HL-60 (cell line): ENCODE results near the gene FAM50B.

Source experiments
- DNase-seq, 2 experiments: peaks; one replicate each; pipeline ENCODE4 v3.0.0-alpha.2; 2010 to 2020; ENCODE audit warnings: low read depth in 1 of 2, low spot score in 1 of 2
- H3K27ac ChIP-seq: fragments of 250-450 bp; sonication (Bioruptor Pico); replicated peaks from 2 replicates; pipeline ENCODE4 v1.5.1; 2020; ENCODE audit warnings: mild to moderate bottlenecking, moderate library complexity
- H3K27me3 ChIP-seq: fragments of 250-450 bp; sonication (Bioruptor Pico); 2 replicates; pipeline ENCODE4 v1.5.1; 2021; ENCODE audit warnings: mild to moderate bottlenecking, moderate library complexity; ENCODE audit not compliant: insufficient read depth, poor library complexity, severe bottlenecking
- H3K4me3 ChIP-seq: replicated peaks from 2 replicates; pipeline ENCODE4 v1.5.1; 2011; ENCODE audit warnings: mild to moderate bottlenecking, control low read depth, low read length; ENCODE audit not compliant: insufficient read depth
- GABPA ChIP-seq: IDR thresholded peaks from 2 replicates; pipeline ENCODE4 v1.6.1; 2012; ENCODE audit warnings: low read depth
- POLR2AphosphoS5 ChIP-seq: IDR thresholded peaks from 2 replicates; pipeline ENCODE4 v1.6.1; 2012; ENCODE audit warnings: low read depth
- REST ChIP-seq: IDR thresholded peaks from 2 replicates; pipeline ENCODE4 v1.6.1; 2012; ENCODE audit warnings: low read depth; ENCODE audit not compliant: insufficient replicate concordance
- SPI1 ChIP-seq: IDR thresholded peaks from 2 replicates; pipeline ENCODE4 v1.6.1; 2012; ENCODE audit warnings: low read depth, mild to moderate bottlenecking, borderline replicate concordance
- TF ChIP-seq, protein P1 (sequence below): IDR thresholded peaks from one replicate; pipeline ENCODE4 v1.5.1; 2011; ENCODE audit warnings: low read length, control low read depth, inconsistent platforms; ENCODE audit not compliant: insufficient read depth

FAM50B gene

DNA sequence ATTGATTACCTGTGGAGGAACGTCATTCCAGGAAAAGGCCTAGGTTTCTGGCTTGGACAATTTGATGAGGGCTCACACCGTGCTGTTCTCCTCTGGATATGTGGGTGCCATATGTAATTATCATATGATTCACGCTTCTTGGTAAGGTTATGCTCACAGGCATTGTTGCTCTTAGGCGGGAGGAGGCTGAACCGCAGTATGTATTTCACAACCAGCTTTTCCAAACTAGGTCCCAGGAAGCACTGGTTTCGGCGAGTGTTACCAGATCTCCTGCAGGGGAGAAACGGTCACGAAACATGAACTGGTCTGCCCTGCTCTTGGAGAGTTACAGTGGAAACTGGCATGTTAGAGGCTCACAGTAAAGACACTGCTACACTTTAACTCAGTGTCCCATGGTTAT lies 793 bp upstream of the FAM50B start:
- DNase-seq = peak in 1 of 2 experiments; percentile 62
- Histone ChIP-seq H3K4me3 (peak overlapping the region; percentile 47), H3K27me3 (no peaks in the 10 kb centered on the region), H3K27ac (0 out of 2 replicates have a peak overlapping the region, but pooled peaks have one; percentile 19)
- TF ChIP-seq POLR2AphosphoS5 = no peak
- TF ChIP-seq SPI1 = no peak
- no peak for TF ChIP-seq REST
- TF ChIP-seq GABPA = no peak
- TF ChIP-seq, protein P1, sequence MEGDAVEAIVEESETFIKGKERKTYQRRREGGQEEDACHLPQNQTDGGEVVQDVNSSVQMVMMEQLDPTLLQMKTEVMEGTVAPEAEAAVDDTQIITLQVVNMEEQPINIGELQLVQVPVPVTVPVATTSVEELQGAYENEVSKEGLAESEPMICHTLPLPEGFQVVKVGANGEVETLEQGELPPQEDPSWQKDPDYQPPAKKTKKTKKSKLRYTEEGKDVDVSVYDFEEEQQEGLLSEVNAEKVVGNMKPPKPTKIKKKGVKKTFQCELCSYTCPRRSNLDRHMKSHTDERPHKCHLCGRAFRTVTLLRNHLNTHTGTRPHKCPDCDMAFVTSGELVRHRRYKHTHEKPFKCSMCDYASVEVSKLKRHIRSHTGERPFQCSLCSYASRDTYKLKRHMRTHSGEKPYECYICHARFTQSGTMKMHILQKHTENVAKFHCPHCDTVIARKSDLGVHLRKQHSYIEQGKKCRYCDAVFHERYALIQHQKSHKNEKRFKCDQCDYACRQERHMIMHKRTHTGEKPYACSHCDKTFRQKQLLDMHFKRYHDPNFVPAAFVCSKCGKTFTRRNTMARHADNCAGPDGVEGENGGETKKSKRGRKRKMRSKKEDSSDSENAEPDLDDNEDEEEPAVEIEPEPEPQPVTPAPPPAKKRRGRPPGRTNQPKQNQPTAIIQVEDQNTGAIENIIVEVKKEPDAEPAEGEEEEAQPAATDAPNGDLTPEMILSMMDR = no peak

DNA sequence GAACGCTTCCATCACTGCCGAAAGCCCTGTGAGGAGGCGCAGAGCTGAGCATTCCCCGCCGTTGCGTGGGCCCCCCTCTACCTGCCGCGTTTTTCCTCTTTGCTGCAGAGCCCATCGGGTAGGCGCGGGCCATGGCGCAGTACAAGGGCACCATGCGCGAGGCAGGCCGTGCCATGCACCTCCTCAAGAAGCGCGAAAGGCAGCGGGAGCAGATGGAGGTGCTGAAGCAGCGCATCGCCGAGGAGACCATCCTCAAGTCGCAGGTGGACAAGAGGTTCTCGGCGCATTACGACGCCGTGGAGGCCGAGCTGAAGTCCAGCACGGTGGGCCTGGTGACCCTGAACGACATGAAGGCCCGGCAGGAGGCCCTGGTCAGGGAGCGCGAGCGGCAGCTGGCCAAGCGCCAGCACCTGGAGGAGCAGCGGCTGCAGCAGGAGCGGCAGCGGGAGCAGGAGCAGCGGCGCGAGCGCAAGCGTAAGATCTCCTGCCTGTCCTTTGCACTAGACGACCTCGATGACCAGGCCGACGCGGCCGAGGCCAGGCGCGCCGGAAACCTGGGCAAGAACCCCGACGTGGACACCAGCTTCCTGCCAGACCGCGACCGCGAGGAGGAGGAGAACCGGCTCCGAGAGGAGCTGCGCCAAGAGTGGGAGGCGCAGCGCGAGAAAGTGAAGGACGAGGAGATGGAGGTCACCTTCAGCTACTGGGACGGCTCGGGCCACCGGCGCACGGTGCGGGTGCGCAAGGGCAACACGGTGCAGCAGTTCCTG lies 693 bp downstream of the FAM50B start:
- Histone ChIP-seq H3K27me3 (no peaks in the 10 kb centered on the region), H3K27ac (no peak overlapping the region), H3K4me3 (peak overlapping the region; percentile 47)
- no peak for TF ChIP-seq SPI1
- TF ChIP-seq GABPA = no peak
- TF ChIP-seq, protein P1 = no peak
- TF ChIP-seq REST = no peak
- TF ChIP-seq POLR2AphosphoS5 = no peak
- DNase-seq = no peak

- DNase-seq = no peak
- TF ChIP-seq, protein P1 = no peak
- TF ChIP-seq SPI1 = no peak
- no peak for TF ChIP-seq REST
- no peak for TF ChIP-seq GABPA
- Histone ChIP-seq H3K27me3 (no peaks in the 10 kb centered on the region), H3K4me3 (no peak overlapping the region), H3K27ac (no peak overlapping the region)
Observed at GRCh38 chr6:3850451-3851203, 1.5 kb downstream of the FAM50B start.
